KMS-11 (cell line): ENCODE results near the gene SLC41A3.

ENCODE experiments used
- H2AFZ ChIP-seq: fragments of 200-600 bp; sonication (generic); 2 replicates; pipeline ENCODE4 v1.6.1; 2016; ENCODE audit warnings: antibody characterized with exemption, mixed run types, low read depth
- H3K27ac ChIP-seq: fragments of 200-600 bp; sonication (generic); 2 replicates; pipeline ENCODE4 v1.6.1; 2016; ENCODE audit warnings: mild to moderate bottlenecking, mixed run types
- H3K27me3 ChIP-seq: fragments of 200-600 bp; sonication (generic); 2 replicates; pipeline ENCODE4 v1.6.1; 2017; ENCODE audit warnings: mild to moderate bottlenecking, low read depth, mixed run types, moderate library complexity; ENCODE audit not compliant: insufficient read depth
- H3K36me3 ChIP-seq: fragments of 200-600 bp; sonication (generic); 2 replicates; pipeline ENCODE4 v1.6.1; 2017; ENCODE audit warnings: mild to moderate bottlenecking, mixed run types; ENCODE audit not compliant: insufficient read depth
- H3K4me1 ChIP-seq: fragments of 200-600 bp; sonication (generic); 2 replicates; pipeline ENCODE4 v1.6.1; 2016; ENCODE audit warnings: mild to moderate bottlenecking, low read depth, mixed run types; ENCODE audit not compliant: poor library complexity, severe bottlenecking
- H3K4me2 ChIP-seq: fragments of 200-600 bp; sonication (generic); 2 replicates; pipeline ENCODE4 v1.7.0; 2016; ENCODE audit warnings: mild to moderate bottlenecking, mixed run types
- H3K4me3 ChIP-seq: fragments of 200-600 bp; sonication (generic); IDR thresholded peaks from 2 replicates; pipeline ENCODE4 v1.6.1; 2017; ENCODE audit warnings: low read depth, low read length, mixed read lengths; ENCODE audit not compliant: insufficient read depth
- H3K79me2 ChIP-seq: fragments of 200-600 bp; sonication (generic); 2 replicates; pipeline ENCODE4 v1.6.1; 2016; ENCODE audit warnings: low read depth, mixed run types; ENCODE audit not compliant: insufficient read depth
- H3K9ac ChIP-seq: fragments of 200-600 bp; sonication (generic); 2 replicates; pipeline ENCODE4 v1.6.1; 2016; ENCODE audit warnings: mild to moderate bottlenecking, mixed run types
- H4K20me1 ChIP-seq: fragments of 200-600 bp; sonication (generic); 2 replicates; pipeline ENCODE4 v1.6.1; 2016; ENCODE audit warnings: mild to moderate bottlenecking, mixed run types; ENCODE audit not compliant: insufficient read depth
- TF ChIP-seq, protein P1 (sequence below): fragments of 200-600 bp; sonication (generic); conservative IDR thresholded peaks from 2 replicates; pipeline ENCODE4 v1.6.1; 2017; ENCODE audit warnings: low read depth, mild to moderate bottlenecking, antibody characterized with exemption, low read length, moderate library complexity, mixed read lengths

SLC41A3 gene

GRCh38 chr3:126087552-126088175 is 3.7 kb upstream of the SLC41A3 start:
- H3K27ac ChIP-seq, result no peak overlapping the region

DNA sequence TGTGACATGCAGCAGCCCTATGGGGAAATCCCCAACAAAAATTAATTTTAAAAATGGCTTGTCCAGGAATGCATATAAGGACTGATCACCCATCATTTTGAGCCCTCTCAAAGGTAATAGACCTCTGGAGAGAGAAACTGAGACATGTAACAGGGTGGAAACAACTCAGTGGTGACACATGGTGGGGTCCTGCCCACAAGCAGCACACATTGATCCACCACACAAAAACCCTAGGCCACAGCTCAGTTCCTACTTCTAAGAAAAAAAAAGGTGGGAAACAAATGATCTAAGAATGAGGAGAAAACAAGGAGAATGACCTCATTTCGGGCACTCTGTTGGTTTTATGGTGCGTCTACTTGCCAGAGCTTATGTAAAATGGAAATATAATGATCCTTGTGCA is 1.9 kb upstream of the SLC41A3 start:
- Histone ChIP-seq H3K9ac (no peak overlapping the region), H3K27me3 (no peaks in the 10 kb centered on the region), H3K4me1 (peaks cover 7% of the 10 kb centered on the region), H3K36me3 (no peaks in the 10 kb centered on the region), H3K4me3 (no peak overlapping the region), H2AFZ (no peak overlapping the region), H4K20me1 (no peaks in the 10 kb centered on the region), H3K27ac (no peak overlapping the region), H3K4me2 (no peak overlapping the region), H3K79me2 (no peaks in the 10 kb centered on the region)
- TF ChIP-seq, protein P1, sequence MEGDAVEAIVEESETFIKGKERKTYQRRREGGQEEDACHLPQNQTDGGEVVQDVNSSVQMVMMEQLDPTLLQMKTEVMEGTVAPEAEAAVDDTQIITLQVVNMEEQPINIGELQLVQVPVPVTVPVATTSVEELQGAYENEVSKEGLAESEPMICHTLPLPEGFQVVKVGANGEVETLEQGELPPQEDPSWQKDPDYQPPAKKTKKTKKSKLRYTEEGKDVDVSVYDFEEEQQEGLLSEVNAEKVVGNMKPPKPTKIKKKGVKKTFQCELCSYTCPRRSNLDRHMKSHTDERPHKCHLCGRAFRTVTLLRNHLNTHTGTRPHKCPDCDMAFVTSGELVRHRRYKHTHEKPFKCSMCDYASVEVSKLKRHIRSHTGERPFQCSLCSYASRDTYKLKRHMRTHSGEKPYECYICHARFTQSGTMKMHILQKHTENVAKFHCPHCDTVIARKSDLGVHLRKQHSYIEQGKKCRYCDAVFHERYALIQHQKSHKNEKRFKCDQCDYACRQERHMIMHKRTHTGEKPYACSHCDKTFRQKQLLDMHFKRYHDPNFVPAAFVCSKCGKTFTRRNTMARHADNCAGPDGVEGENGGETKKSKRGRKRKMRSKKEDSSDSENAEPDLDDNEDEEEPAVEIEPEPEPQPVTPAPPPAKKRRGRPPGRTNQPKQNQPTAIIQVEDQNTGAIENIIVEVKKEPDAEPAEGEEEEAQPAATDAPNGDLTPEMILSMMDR, result no peak

More at GRCh38 chr3:126087552-126088175, 3.7 kb upstream of the SLC41A3 start:
- Histone ChIP-seq H3K4me3 (no peak overlapping the region), H4K20me1 (no peaks in the 10 kb centered on the region), H3K36me3 (no peaks in the 10 kb centered on the region), H3K79me2 (no peaks in the 10 kb centered on the region), H2AFZ (no peak overlapping the region), H3K9ac (no peak overlapping the region), H3K4me1 (peaks cover 7% of the 10 kb centered on the region), H3K4me2 (no peak overlapping the region), H3K27me3 (no peaks in the 10 kb centered on the region)
- TF ChIP-seq, protein P1, result no peak

- H3K36me3 ChIP-seq, result no peaks in the 10 kb centered on the region
- TF ChIP-seq, protein P1, result no peak
- H3K9ac ChIP-seq, result no peak overlapping the region
- no peaks in the 10 kb centered on the region for H3K79me2 ChIP-seq
- H3K4me3 ChIP-seq, result no peak overlapping the region
- no peaks in the 10 kb centered on the region for H4K20me1 ChIP-seq
- 0 out of 2 replicates have a peak overlapping the region, but pooled peaks have one; percentile 75 for H2AFZ ChIP-seq
- H3K27ac ChIP-seq, result no peak overlapping the region
- H3K27me3 ChIP-seq, result no peaks in the 10 kb centered on the region
- H3K4me1 ChIP-seq, result peaks cover 7% of the 10 kb centered on the region
- H3K4me2 ChIP-seq, result peak overlapping the region; percentile 60; the same call in 1 of the 2 replicates
These were observed 1.4 kb upstream of the SLC41A3 start for GRCh38 chr3:126085276-126085675.

- Histone ChIP-seq H3K4me3 (no peak overlapping the region), H3K79me2 (no peaks in the 10 kb centered on the region), H3K27me3 (no peaks in the 10 kb centered on the region), H3K4me1 (peaks cover 7% of the 10 kb centered on the region), H3K4me2 (peak overlapping the region; percentile 60), H3K9ac (peak overlapping the region; percentile 56; the same call in 1 of the 2 replicates), H2AFZ (peak overlapping the region; percentile 75), H3K36me3 (no peaks in the 10 kb centered on the region), H4K20me1 (no peaks in the 10 kb centered on the region), H3K27ac (peak overlapping the region; percentile 41; the same call in 1 of the 2 replicates)
- TF ChIP-seq, protein P1, result no peak
These were observed 850 bp upstream of the SLC41A3 start for GRCh38 chr3:126084768-126085180.
